Natural killer cell (primary cell): ENCODE data around the gene DDIT4. TPM values are rescaled to one million over a fixed set of nuclear protein-coding genes. Genes with fewer than 3 reads are reported as not detected.
"Not testable (repeated sequence)": the region's sequence is repeated elsewhere in the genome, so short reads cannot be mapped to it uniquely, and the experiment has no call there.

ENCODE experiments used
- ATAC-seq, 3 donors: fragments of 150-1000 bp in 2 of 3; fragments of 200-7000 bp in 1 of 3; cut with Tn5 transposase; 1 replicate in 1 of 3; 2 replicates in 2 of 3; pipeline ENCODE4 v1.10.0; 2021; ENCODE audit warnings: mild to moderate bottlenecking in 2 of 3, moderate library complexity in 2 of 3
- DNase-seq, 2 donors: peaks; one replicate each; pipeline versions ENCODE4 v3.0.0 to v3.0.0-alpha.2; 2013 to 2021; ENCODE audit warnings: mixed read lengths in 1 of 2
- H3K27ac ChIP-seq: one replicate; pipeline ENCODE4 v1.5.1; 2013; ENCODE audit warnings: mild to moderate bottlenecking, low read length
- H3K27me3 ChIP-seq: one replicate; pipeline ENCODE4 v1.6.1; 2013; ENCODE audit warnings: low read length; ENCODE audit not compliant: control insufficient read depth, insufficient read depth
- H3K36me3 ChIP-seq: one replicate; pipeline ENCODE4 v1.6.1; 2013; ENCODE audit warnings: low read length; ENCODE audit not compliant: control insufficient read depth, insufficient read depth
- H3K4me1 ChIP-seq: one replicate; pipeline ENCODE4 v1.6.1; 2013; ENCODE audit warnings: low read length; ENCODE audit not compliant: control insufficient read depth, insufficient read depth
- H3K4me3 ChIP-seq: one replicate; pipeline ENCODE4 v1.5.1; 2013; ENCODE audit warnings: low read length
- H3K9me3 ChIP-seq: one replicate; pipeline ENCODE4 v1.6.1; 2013; ENCODE audit warnings: low read length; ENCODE audit not compliant: control insufficient read depth, insufficient read depth
- H3K27ac Mint-ChIP-seq, 2 donors: one replicate each; pipeline ENCODE4 v1.8.0; 2022; ENCODE audit warnings: mild to moderate bottlenecking in 2 of 2, mixed read lengths in 2 of 2, moderate library complexity in 1 of 2
- H3K27me3 Mint-ChIP-seq, 2 donors: one replicate each; pipeline ENCODE4 v1.8.0; 2022; ENCODE audit warnings: low read depth in 2 of 2, mixed read lengths in 2 of 2
- H3K36me3 Mint-ChIP-seq: one replicate; pipeline ENCODE4 v1.8.0; 2022; ENCODE audit warnings: mixed read lengths
- H3K4me1 Mint-ChIP-seq, 2 donors: one replicate each; pipeline ENCODE4 v1.8.0; 2022; ENCODE audit warnings: mixed read lengths in 2 of 2
- H3K4me3 Mint-ChIP-seq: one replicate; pipeline ENCODE4 v1.8.0; 2022; ENCODE audit warnings: mild to moderate bottlenecking, moderate library complexity, mixed read lengths
- H3K9me3 Mint-ChIP-seq, 2 donors: one replicate each; pipeline ENCODE4 v1.8.0; 2022; ENCODE audit warnings: mixed read lengths in 2 of 2
- CTCF ChIP-seq: fragments of 200-600 bp; IDR thresholded peaks from one replicate; pipeline ENCODE4 v1.8.0; 2022; ENCODE audit warnings: antibody characterized with exemption
- WGBS: methylation state at CpG from one replicate; pipeline ENCODE4 v1.1.7; 2013; ENCODE audit warnings: missing lambda C conversion rate; ENCODE audit not compliant: insufficient coverage; 5-methylcytosine and 5-hydroxymethylcytosine counted together
- intact Hi-C: fragments of 100-400 bp; cut with micrococcal nuclease; formaldehyde crosslinking; loops from one replicate; pipeline ENCODE4 v1.14.2; 2022
- total RNA-seq, 4 donors: library from RNA; stranded (reverse); fragments of 120-200 nt in 1 of 4; gene quantifications; one replicate each; pipeline versions ENCODE4 v1.2.3 to v1.2.4, GENCODE V29; 2013 to 2022

Gene DDIT4
- total RNA-seq, 3 donors from 2014 or later (not counting 1 experiment from before 2014, with no cell fraction given): 174 to 232 (median 200) TPM

GRCh38 chr10:72306215-72306760 is 32.6 kb downstream of the DDIT4 start:
- Histone ChIP-seq H3K4me1 (peaks cover 53% of the 10 kb centered on the region), H3K27me3 (no peaks in the 10 kb centered on the region), H3K36me3 (no peaks in the 10 kb centered on the region), H3K9me3 (no peaks in the 10 kb centered on the region), H3K27ac (no peak overlapping the region), H3K4me3 (no peak overlapping the region)
- Mint-ChIP-seq H3K36me3 (no peaks in the 10 kb centered on the region), H3K9me3 (no peaks in the 10 kb centered on the region), H3K27me3 (no peaks in the 10 kb centered on the region), H3K4me1 (peaks cover 37 to 52% of the 10 kb centered on the region in 2 donors), H3K27ac (peak overlapping the region in 1 of 2 donors; percentile 43), H3K4me3 (no peak overlapping the region)
- no peak for TF ChIP-seq CTCF
- WGBS: 50% methylated on average over 5 of the region's 5 CpGs
- intact Hi-C loops: no loop called here
- peak in 1 of 2 donors; percentile 25 for DNase-seq
- ATAC-seq: no peak

DNA sequence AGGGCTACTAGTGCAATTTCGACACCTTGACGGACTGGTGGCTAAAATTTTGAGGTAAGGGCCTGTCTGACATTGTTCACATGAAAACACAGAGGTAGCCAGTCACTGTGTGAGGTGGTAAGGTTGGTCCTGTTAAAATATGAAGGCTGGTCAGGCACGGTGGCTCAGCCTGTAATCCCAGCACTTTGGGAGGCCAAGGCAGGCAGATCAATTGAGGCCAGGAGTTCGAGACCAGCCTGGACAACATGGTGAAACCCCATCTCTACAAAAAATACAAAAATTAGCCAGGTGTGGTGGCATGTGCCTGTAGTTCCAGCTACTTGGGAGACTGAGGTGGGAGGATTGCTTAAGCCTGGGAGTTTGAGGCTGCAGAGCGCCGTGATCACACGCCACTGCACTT is 34.0 kb downstream of the DDIT4 start:
- H3K4me1 Mint-ChIP-seq: peaks cover 39 to 54% of the 10 kb centered on the region in 2 donors
- H3K36me3 ChIP-seq, H3K4me3 Mint-ChIP-seq, H3K9me3 Mint-ChIP-seq, H3K9me3 ChIP-seq, H3K27ac ChIP-seq, DNase-seq, H3K27me3 Mint-ChIP-seq, H3K36me3 Mint-ChIP-seq, ATAC-seq, H3K4me3 ChIP-seq, H3K27me3 ChIP-seq, intact Hi-C loops: not testable (repeated sequence)
- WGBS: 97% methylated on average over 7 of the region's 7 CpGs
- H3K4me1 ChIP-seq: peaks cover 50% of the 10 kb centered on the region
- H3K27ac Mint-ChIP-seq: peak overlapping the region; percentile 74 to 88

DNA sequence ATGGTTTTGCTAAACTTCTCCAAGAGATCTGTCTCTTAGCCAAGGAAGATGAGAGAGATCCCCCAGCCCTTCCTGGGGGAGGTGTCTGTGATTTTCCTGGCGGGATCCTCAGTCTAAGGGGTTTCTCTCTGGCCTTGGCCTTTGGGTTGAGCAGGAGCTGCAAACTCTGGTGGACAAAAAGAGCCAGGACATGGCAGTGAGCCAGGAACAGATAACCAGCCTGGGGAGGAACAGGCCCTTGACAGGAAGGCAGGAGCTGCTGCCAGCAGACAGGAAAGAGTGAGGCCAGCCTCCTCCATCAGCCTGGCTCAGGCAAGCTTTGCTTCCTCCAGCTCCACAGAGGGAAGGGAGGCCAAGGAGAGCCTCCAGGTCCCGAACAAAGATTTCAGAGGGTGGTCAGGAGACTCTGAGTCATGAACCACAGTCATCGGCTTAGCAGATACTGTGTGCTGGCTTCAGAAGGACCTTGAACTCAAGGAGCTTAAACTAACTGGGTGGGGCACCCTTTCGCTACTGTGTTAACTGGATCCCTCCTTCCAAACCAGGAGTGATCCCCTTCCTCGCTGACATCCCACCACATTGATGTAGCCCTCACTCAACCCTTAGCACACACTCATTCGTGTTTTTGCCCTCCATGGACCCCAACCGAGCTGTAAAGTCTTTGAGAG is 34.7 kb downstream of the DDIT4 start:
- Mint-ChIP-seq H3K36me3 (no peaks in the 10 kb centered on the region), H3K4me1 (peaks cover 39 to 50% of the 10 kb centered on the region in 2 donors), H3K9me3 (no peaks in the 10 kb centered on the region), H3K27me3 (no peaks in the 10 kb centered on the region), H3K27ac (peak overlapping the region; percentile 74 to 88), H3K4me3 (no peak overlapping the region)
- Histone ChIP-seq H3K27ac (no peak overlapping the region), H3K4me1 (peaks cover 44% of the 10 kb centered on the region), H3K27me3 (no peaks in the 10 kb centered on the region), H3K9me3 (no peaks in the 10 kb centered on the region), H3K4me3 (no peak overlapping the region), H3K36me3 (no peaks in the 10 kb centered on the region)
- TF ChIP-seq CTCF: no peak
- DNase-seq (peak in 1 of 2 donors; percentile 38), ATAC-seq (peak in 2 of 3 donors; percentile 22 to 34)
- intact Hi-C loops: no loop called here
- 63% methylated on average over 7 of the region's 7 CpGs for WGBS

DNA sequence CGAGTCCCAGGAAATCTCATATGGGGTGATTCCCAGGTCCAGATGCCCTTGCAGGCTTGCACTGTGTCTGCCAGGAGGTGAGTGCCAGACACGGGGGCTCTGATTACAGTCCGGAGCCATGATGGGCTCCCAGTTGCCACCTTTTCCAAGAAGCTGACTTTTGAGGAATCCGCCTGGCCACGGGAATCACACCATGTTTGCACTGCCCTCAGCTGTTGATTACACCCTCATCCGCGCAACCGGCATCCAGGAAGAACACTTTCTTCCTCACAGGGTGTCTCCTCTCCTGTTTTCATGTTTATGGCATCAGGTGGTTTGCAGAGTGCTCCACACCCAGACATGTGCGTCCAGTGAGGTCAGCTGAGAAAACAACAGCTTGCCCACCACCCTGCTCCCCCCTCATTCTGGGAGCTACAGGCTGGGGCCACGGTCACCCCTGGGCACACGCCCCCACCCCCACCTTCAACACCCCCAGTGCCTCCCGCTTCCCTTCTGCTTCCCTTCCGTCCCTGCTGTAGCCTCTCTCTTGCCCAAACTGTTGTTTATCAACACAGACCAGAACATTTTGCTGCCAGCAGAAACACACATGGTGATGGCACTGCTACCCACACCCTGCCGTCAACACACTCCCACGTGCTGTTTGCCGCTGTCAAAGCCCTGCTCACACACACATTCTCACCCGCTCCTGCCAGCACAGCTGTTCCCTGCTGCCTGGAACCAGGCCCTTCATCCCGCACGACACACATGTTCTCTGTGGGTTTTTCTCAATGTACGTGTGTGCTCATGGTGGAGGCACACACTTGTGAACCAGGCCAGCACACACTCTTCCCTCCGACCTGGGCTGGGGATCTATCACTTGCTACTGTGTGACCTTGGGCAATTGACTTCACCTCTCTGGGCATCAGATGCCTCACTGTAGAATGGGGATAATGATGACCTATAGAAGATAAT is 35.8 kb downstream of the DDIT4 start:
- intact Hi-C loops: no loop called here
- Mint-ChIP-seq H3K4me3 (peak overlapping the region; percentile 72), H3K9me3 (no peaks in the 10 kb centered on the region), H3K4me1 (peaks cover 39 to 42% of the 10 kb centered on the region in 2 donors), H3K27ac (peak overlapping the region; percentile 74 to 88), H3K27me3 (no peaks in the 10 kb centered on the region), H3K36me3 (no peaks in the 10 kb centered on the region)
- H3K27ac ChIP-seq: no peak overlapping the region
- WGBS: 55% methylated on average over 21 of the region's 21 CpGs
- no peaks in the 10 kb centered on the region for H3K9me3 ChIP-seq
- H3K27me3 ChIP-seq: no peaks in the 10 kb centered on the region
- H3K36me3 ChIP-seq: no peaks in the 10 kb centered on the region
- H3K4me3 ChIP-seq: no peak overlapping the region
- no peak for TF ChIP-seq CTCF
- peak in 1 of 2 donors; percentile 45 for DNase-seq
- ATAC-seq: peak; percentile 78 to 86 (median 86)
- H3K4me1 ChIP-seq: peaks cover 39% of the 10 kb centered on the region
